WTC11 (cell line): ENCODE measurements around the gene CPO. TPM values are rescaled to one million over a fixed set of nuclear protein-coding genes. Genes with fewer than 3 reads are reported as not detected.
A peak's percentile ranks its signal among the peaks of the same experiment; 100 is the strongest.
"Not testable (repeated sequence)": the region's sequence is repeated elsewhere in the genome, so short reads cannot be mapped to it uniquely, and the experiment has no call there.

ENCODE experiments used
- ATAC-seq: fragments of 200-7000 bp; cut with Tn5 transposase; 2 replicates; pipeline ENCODE4 v1.10.0; 2021; ENCODE audit warnings: mild to moderate bottlenecking, moderate library complexity
- CTCF ChIA-PET: fragments of 300-600 bp; sonication (Branson Sonifier 250); formaldehyde crosslinking; loops from one replicate; lab custom pipeline; 2021; ENCODE audit warnings: antibody characterized with exemption; lab: Charles Lee
- POLR2A ChIA-PET: fragments of 350-600 bp; sonication (Branson Sonifier 250); formaldehyde crosslinking; loops from one replicate; lab custom pipeline; 2021; ENCODE audit warnings: antibody characterized with exemption; lab: Charles Lee
- DNase-seq: peaks from one replicate; pipeline ENCODE4 v3.0.0; 2021; ENCODE audit warnings: low spot score
- H3K27ac Mint-ChIP-seq: 2 replicates; pipeline ENCODE4 v1.8.0; 2021; ENCODE audit warnings: mixed read lengths
- H3K27me3 Mint-ChIP-seq: 2 replicates; pipeline ENCODE4 v1.8.0; 2021; ENCODE audit warnings: low read depth, mild to moderate bottlenecking, moderate library complexity, mixed read lengths
- H3K36me3 Mint-ChIP-seq: 2 replicates; pipeline ENCODE4 v1.8.0; 2021; ENCODE audit warnings: mixed read lengths
- H3K4me1 Mint-ChIP-seq: 2 replicates; pipeline ENCODE4 v1.8.0; 2022; ENCODE audit warnings: mixed read lengths
- H3K4me3 Mint-ChIP-seq: 2 replicates; pipeline ENCODE4 v1.8.0; 2021; ENCODE audit warnings: mild to moderate bottlenecking, moderate library complexity, mixed read lengths
- H3K9me3 Mint-ChIP-seq: 2 replicates; pipeline ENCODE4 v1.8.0; 2021; ENCODE audit warnings: mixed read lengths
- CTCF ChIP-seq: fragments of 200-600 bp; IDR thresholded peaks from 2 replicates; pipeline ENCODE4 v1.8.0; 2022; ENCODE audit warnings: antibody characterized with exemption
- IRF1 ChIP-seq: sonication (generic); formaldehyde crosslinking; IDR thresholded peaks from 2 replicates; pipeline ENCODE4 v1.8.0; 2023; ENCODE audit warnings: missing genetic modification reagents
- MAX ChIP-seq: sonication (generic); formaldehyde crosslinking; IDR thresholded peaks from 2 replicates; pipeline ENCODE4 v1.8.0; 2022; ENCODE audit warnings: mild to moderate bottlenecking, missing genetic modification reagents
- NFATC4 ChIP-seq: fragments of 250-450 bp; sonication (Bioruptor Pico); IDR thresholded peaks from 2 replicates; pipeline ENCODE4 v1.9.0; 2021; ENCODE audit warnings: mild to moderate bottlenecking
- SOX15 ChIP-seq: fragments of 250-450 bp; sonication (Bioruptor Pico); IDR thresholded peaks from 2 replicates; pipeline ENCODE4 v1.9.0; 2021; ENCODE audit warnings: mild to moderate bottlenecking
- TP53 ChIP-seq: sonication (generic); formaldehyde crosslinking; IDR thresholded peaks from 2 replicates; pipeline ENCODE4 v1.8.1; 2023; ENCODE audit warnings: mild to moderate bottlenecking, missing genetic modification reagents
- USF2 ChIP-seq: sonication (generic); formaldehyde crosslinking; IDR thresholded peaks from 2 replicates; pipeline ENCODE4 v1.8.1; 2023; ENCODE audit warnings: mild to moderate bottlenecking, missing genetic modification reagents, moderate library complexity
- ZNF317 ChIP-seq: sonication (generic); formaldehyde crosslinking; IDR thresholded peaks from 2 replicates; pipeline ENCODE4 v1.8.1; 2023; ENCODE audit warnings: low read depth, mild to moderate bottlenecking, moderate library complexity, missing genetic modification reagents, borderline replicate concordance
- ZNF425 ChIP-seq: fragments of 250-450 bp; sonication (Bioruptor Pico); conservative IDR thresholded peaks from 2 replicates; pipeline ENCODE4 v1.9.0; 2021; ENCODE audit warnings: mild to moderate bottlenecking
- ZNF512 ChIP-seq: sonication (generic); formaldehyde crosslinking; IDR thresholded peaks from 2 replicates; pipeline ENCODE4 v1.8.1; 2022; ENCODE audit warnings: missing genetic modification reagents, borderline replicate concordance
- ZNF671 ChIP-seq: fragments of 250-450 bp; sonication (Bioruptor Pico); IDR thresholded peaks from 2 replicates; pipeline ENCODE4 v1.8.0; 2021; ENCODE audit warnings: mild to moderate bottlenecking
- total RNA-seq: library from RNA; stranded (reverse); gene quantifications from 3 replicates; pipeline ENCODE4 v1.2.3, GENCODE V29; 2021

The CPO gene
- total RNA-seq, 1 experiment from 2014 or later, result 1.2 TPM

- peak; percentile 94 for TF ChIP-seq ZNF317 (CRISPR knock-in tag)
- DNase-seq, CTCF ChIA-PET, H3K27ac Mint-ChIP-seq, H3K4me3 Mint-ChIP-seq, H3K4me1 Mint-ChIP-seq, H3K27me3 Mint-ChIP-seq, POLR2A ChIA-PET, ATAC-seq: not testable (repeated sequence)
- peaks cover 39% of the 10 kb centered on the region for H3K36me3 Mint-ChIP-seq
- H3K9me3 Mint-ChIP-seq, result peaks cover 57% of the 10 kb centered on the region
These were observed 14.1 kb downstream of the CPO start for GRCh38 chr2:206953404-206953803.

- ChIA-PET POLR2A (no interaction called here), CTCF (no interaction called here)
- no peak for DNase-seq
These were observed 15.9 kb downstream of the CPO start for GRCh38 chr2:206955253-206955652.

GRCh38 chr2:206958261-206958660 lies 18.9 kb downstream of the CPO start:
- H3K4me3 Mint-ChIP-seq, result no peak overlapping the region
- H3K27me3 Mint-ChIP-seq, result peaks cover 4% of the 10 kb centered on the region
- TF ChIP-seq ZNF671 (CRISPR knock-in tag) (no peak), USF2 (CRISPR knock-in tag) (no peak)
- H3K27ac Mint-ChIP-seq, result no peak overlapping the region
- H3K4me1 Mint-ChIP-seq, result no peaks in the 10 kb centered on the region
- peaks cover 20% of the 10 kb centered on the region for H3K9me3 Mint-ChIP-seq
- POLR2A ChIA-PET, result no interaction called here
- ATAC-seq, result no peak
- CTCF ChIA-PET, result no interaction called here
- DNase-seq, result no peak
- peaks cover 19% of the 10 kb centered on the region for H3K36me3 Mint-ChIP-seq

More at GRCh38 chr2:206955253-206955652, 15.9 kb downstream of the CPO start:
- H3K9me3 Mint-ChIP-seq, result peaks cover 43% of the 10 kb centered on the region
- no peak for ATAC-seq
- no peak for TF ChIP-seq CTCF
- no peak for TF ChIP-seq MAX (CRISPR knock-in tag)
- TF ChIP-seq TP53 (CRISPR knock-in tag), result no peak
- TF ChIP-seq NFATC4 (CRISPR knock-in tag), result no peak
- no peak for TF ChIP-seq SOX15 (CRISPR knock-in tag)
- TF ChIP-seq ZNF425 (CRISPR knock-in tag), result no peak
- no peak for TF ChIP-seq ZNF317 (CRISPR knock-in tag)
- no peak for TF ChIP-seq IRF1
- TF ChIP-seq, all 79 proteins: peak for 0
- Mint-ChIP-seq H3K4me1 (no peaks in the 10 kb centered on the region), H3K36me3 (peaks cover 30% of the 10 kb centered on the region), H3K27me3 (peaks cover 4% of the 10 kb centered on the region), H3K4me3 (no peak overlapping the region), H3K27ac (no peak overlapping the region)

GRCh38 chr2:206962966-206963365 lies 23.6 kb downstream of the CPO start:
- H3K27ac Mint-ChIP-seq, result no peak overlapping the region
- no peak for DNase-seq
- no peaks in the 10 kb centered on the region; the same call in 1 of the 2 replicates for H3K27me3 Mint-ChIP-seq
- TF ChIP-seq ZNF512 (CRISPR knock-in tag), result no peak
- no peak overlapping the region for H3K4me3 Mint-ChIP-seq
- H3K36me3 Mint-ChIP-seq, result no peaks in the 10 kb centered on the region
- ATAC-seq, result no peak
- ChIA-PET CTCF (no interaction called here), POLR2A (no interaction called here)
- H3K9me3 Mint-ChIP-seq, result no peaks in the 10 kb centered on the region
- H3K4me1 Mint-ChIP-seq, result no peaks in the 10 kb centered on the region
